Placental pericyte (primary cell): ENCODE data around the gene SCGB1D1. TPM values are rescaled to one million over a fixed set of nuclear protein-coding genes. Genes with fewer than 3 reads are reported as not detected.

Experiments
- total RNA-seq: library from RNA; depleted of rRNA; stranded (reverse); fragments of >200 nt; gene quantifications from 2 replicates; pipeline ENCODE4 v1.2.3, GENCODE V29; 2012

Gene SCGB1D1
- not detected in 2 replicates for total RNA-seq

DNA sequence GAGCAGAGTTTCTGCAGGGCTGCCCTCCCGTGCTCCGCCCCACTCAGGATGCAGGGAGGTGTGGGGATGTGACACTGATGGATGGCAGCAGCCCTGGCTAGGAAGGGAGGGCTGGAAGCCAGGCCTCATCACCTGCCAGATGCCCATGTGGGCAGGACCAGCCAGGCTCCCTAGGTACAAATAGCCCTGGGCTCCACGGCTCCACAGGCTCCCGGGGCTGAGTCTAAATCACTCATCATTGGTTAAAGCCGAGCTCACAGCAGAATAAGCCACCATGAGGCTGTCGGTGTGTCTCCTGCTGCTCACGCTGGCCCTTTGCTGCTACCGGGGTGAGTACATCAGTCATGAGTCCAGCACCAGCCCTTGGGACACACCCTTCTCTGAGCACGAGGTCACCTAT is at the start of gene SCGB1D1:
Gene SCGB1D1, plus strand, starts transcription at position 206 of the 400 bp plus-strand sequence. Its CDS starts 69 bp downstream, at position 275.

GRCh38 chr11:62242021-62242420 is 52.0 kb downstream of the SCGB1D1 start, which contains the start of gene SCGB1D2:
Gene SCGB1D2 (plus strand): TSS chr11:62242239. CDS start chr11:62242308, 69 bp downstream.

Other genes with a start within 250 kb of the SCGB1D1 start
- 1.4 and 21.9 TPM in 2 replicates for gene BEST1, start 239.9 kb upstream of the SCGB1D1 start, total RNA-seq
- gene FTH1, start 222.6 kb upstream of the SCGB1D1 start, total RNA-seq = 282 and 5,455 TPM in 2 replicates
- gene INCENP, start 66.2 kb upstream of the SCGB1D1 start, total RNA-seq = 7.9 and 87.9 TPM in 2 replicates
- gene SCGB2A1, start 18.5 kb downstream of the SCGB1D1 start, total RNA-seq = not detected in 2 replicates
- not detected in 2 replicates for gene SCGB1D2, start 52.0 kb downstream of the SCGB1D1 start, total RNA-seq
- not detected in 2 replicates for gene SCGB2A2, start 79.9 kb downstream of the SCGB1D1 start, total RNA-seq
- gene SCGB1D4, start 108.9 kb downstream of the SCGB1D1 start, total RNA-seq = not detected in 2 replicates
- under 0.01 and 0.88 TPM in 2 replicates for gene ASRGL1, start 147.2 kb downstream of the SCGB1D1 start, total RNA-seq
- gene SCGB1A1, start 228.8 kb downstream of the SCGB1D1 start, total RNA-seq = not detected in 2 replicates